BE2C (cell line): Measurements from ENCODE around the gene COMT. TPM values are rescaled to one million over a fixed set of nuclear protein-coding genes. Genes with fewer than 3 reads are reported as not detected.
A peak's percentile ranks its signal among the peaks of the same experiment; 100 is the strongest.

Experiments used
- DNase-seq: peaks from one replicate; pipeline ENCODE4 v3.0.0-alpha.2; 2020
- H3K27me3 ChIP-seq: fragments of 250-450 bp; sonication (Bioruptor Pico); 2 replicates; pipeline ENCODE4 v1.5.1; 2020; ENCODE audit warnings: mild to moderate bottlenecking
- H3K36me3 ChIP-seq: fragments of 250-450 bp; sonication (Bioruptor Pico); 2 replicates; pipeline ENCODE4 v1.5.1; 2020; ENCODE audit warnings: mild to moderate bottlenecking
- H3K4me1 ChIP-seq: fragments of 250-450 bp; sonication (Bioruptor Pico); 2 replicates; pipeline ENCODE4 v1.5.1; 2020
- H3K4me3 ChIP-seq: 2 replicates; pipeline ENCODE4 v1.5.1; 2011; ENCODE audit warnings: low read depth, low read length
- H3K9me3 ChIP-seq: fragments of 250-450 bp; sonication (Bioruptor Pico); 2 replicates; pipeline ENCODE4 v1.5.1; 2020
- CTCF ChIP-seq: IDR thresholded peaks from 2 replicates; pipeline ENCODE4 v1.5.1; 2012; ENCODE audit warnings: mild to moderate bottlenecking, low read depth, low read length
- polyA plus RNA-seq: library from polyadenylated mRNA; unstranded; fragments of >200 nt; gene quantifications from one replicate; pipeline ENCODE4 v1.2.1, GENCODE V29; 2012; ENCODE audit warnings: low read depth, missing spikeins; ENCODE audit not compliant: insufficient read length, insufficient read depth

The COMT gene
- polyA plus RNA-seq = 286 TPM

GRCh38 chr22:19941365-19942082 is at the start of gene COMT, which contains the start of gene TXNRD2:
Gene COMT (plus strand): TSS chr22:19941772. CDS start chr22:19962527, 20,755 bp downstream.
Gene TXNRD2 (minus strand): TSS chr22:19941818. CDS start chr22:19941803, 15 bp downstream.
- Histone ChIP-seq H3K36me3 (no peaks in the 10 kb centered on the region; the same call in 1 of the 2 replicates), H3K9me3 (no peaks in the 10 kb centered on the region), H3K4me3 (peak within 1 kb of the TSS; percentile 98), H3K27me3 (no peaks in the 10 kb centered on the region), H3K4me1 (peaks cover 11% of the 10 kb centered on the region)
- TF ChIP-seq CTCF = no peak
- peak; percentile 85 for DNase-seq

GRCh38 chr22:19892257-19892879 is 49.2 kb upstream of the COMT start:
- H3K36me3 ChIP-seq = no peaks in the 10 kb centered on the region; the same call in 1 of the 2 replicates
- DNase-seq = peak; percentile 64
- no peaks in the 10 kb centered on the region for H3K9me3 ChIP-seq
- peaks cover 31% of the 10 kb centered on the region for H3K4me1 ChIP-seq
- no peaks in the 10 kb centered on the region for H3K27me3 ChIP-seq
- TF ChIP-seq CTCF = no peak
- H3K4me3 ChIP-seq = peak overlapping the region; percentile 15

- Histone ChIP-seq H3K4me3 (no peak overlapping the region; the same call in 1 of the 2 replicates), H3K4me1 (peaks cover 31% of the 10 kb centered on the region), H3K36me3 (peaks cover 3% of the 10 kb centered on the region; the same call in 1 of the 2 replicates), H3K27me3 (no peaks in the 10 kb centered on the region), H3K9me3 (no peaks in the 10 kb centered on the region)
- DNase-seq = no peak
- TF ChIP-seq CTCF = no peak
Measured at GRCh38 chr22:19892925-19893324, 48.6 kb upstream of the COMT start.

- Histone ChIP-seq H3K27me3 (no peaks in the 10 kb centered on the region), H3K9me3 (no peaks in the 10 kb centered on the region), H3K4me1 (peaks cover 31% of the 10 kb centered on the region), H3K4me3 (no peak overlapping the region), H3K36me3 (peaks cover 5% of the 10 kb centered on the region; the same call in 1 of the 2 replicates)
- TF ChIP-seq CTCF = no peak
- DNase-seq = no peak
Measured at GRCh38 chr22:19893363-19893762, 48.2 kb upstream of the COMT start.

- no peaks in the 10 kb centered on the region for H3K27me3 ChIP-seq
- no peaks in the 10 kb centered on the region for H3K9me3 ChIP-seq
- DNase-seq = no peak
- H3K4me3 ChIP-seq = no peak overlapping the region
- peaks cover 5% of the 10 kb centered on the region; the same call in 1 of the 2 replicates for H3K36me3 ChIP-seq
- peaks cover 31% of the 10 kb centered on the region for H3K4me1 ChIP-seq
- no peak for TF ChIP-seq CTCF
Measured at GRCh38 chr22:19895160-19895849, 46.3 kb upstream of the COMT start.
